WTC11 (cell line): ENCODE results near the gene CYSRT1. TPM values are rescaled to one million over a fixed set of nuclear protein-coding genes. Genes with fewer than 3 reads are reported as not detected.

Experiments used
- ATF1 ChIP-seq: sonication (generic); formaldehyde crosslinking; IDR thresholded peaks from 2 replicates; pipeline ENCODE4 v1.8.1; 2023; ENCODE audit warnings: mild to moderate bottlenecking, moderate library complexity, missing genetic modification reagents
- ELF4 ChIP-seq: sonication (generic); formaldehyde crosslinking; IDR thresholded peaks from 2 replicates; pipeline ENCODE4 v1.8.1; 2022; ENCODE audit warnings: low read depth, mild to moderate bottlenecking, moderate library complexity, missing genetic modification reagents
- FOXK1 ChIP-seq: sonication (generic); formaldehyde crosslinking; IDR thresholded peaks from 2 replicates; pipeline ENCODE4 v1.8.0; 2022; ENCODE audit warnings: mild to moderate bottlenecking, moderate library complexity, missing genetic modification reagents
- GABPB1 ChIP-seq: sonication (generic); formaldehyde crosslinking; IDR thresholded peaks from 2 replicates; pipeline ENCODE4 v1.8.1; 2023; ENCODE audit warnings: mild to moderate bottlenecking, missing genetic modification reagents
- HMGXB4 ChIP-seq: sonication (generic); formaldehyde crosslinking; IDR thresholded peaks from 2 replicates; pipeline ENCODE4 v1.8.1; 2023; ENCODE audit warnings: mild to moderate bottlenecking, moderate library complexity, missing genetic modification reagents
- IRF2 ChIP-seq: sonication (generic); formaldehyde crosslinking; IDR thresholded peaks from 2 replicates; pipeline ENCODE4 v1.8.0; 2022; ENCODE audit warnings: low read depth, missing genetic modification reagents, borderline replicate concordance
- MLX ChIP-seq: sonication (generic); formaldehyde crosslinking; IDR thresholded peaks from 2 replicates; pipeline ENCODE4 v1.8.1; 2023; ENCODE audit warnings: mild to moderate bottlenecking, missing genetic modification reagents, moderate library complexity
- NFATC4 ChIP-seq: fragments of 250-450 bp; sonication (Bioruptor Pico); IDR thresholded peaks from 2 replicates; pipeline ENCODE4 v1.9.0; 2021; ENCODE audit warnings: mild to moderate bottlenecking
- NFYB ChIP-seq: sonication (generic); formaldehyde crosslinking; conservative IDR thresholded peaks from 2 replicates; pipeline ENCODE4 v1.8.0; 2022; ENCODE audit warnings: low read depth, missing genetic modification reagents
- OVOL2 ChIP-seq: fragments of 250-450 bp; sonication (Bioruptor Pico); IDR thresholded peaks from 2 replicates; pipeline ENCODE4 v1.9.0; 2021; ENCODE audit warnings: mild to moderate bottlenecking, borderline replicate concordance
- PRRX2 ChIP-seq: fragments of 250-450 bp; sonication (Bioruptor Pico); IDR thresholded peaks from 2 replicates; pipeline ENCODE4 v1.8.0; 2021; ENCODE audit warnings: mild to moderate bottlenecking
- TP53 ChIP-seq: sonication (generic); formaldehyde crosslinking; IDR thresholded peaks from 2 replicates; pipeline ENCODE4 v1.8.1; 2023; ENCODE audit warnings: mild to moderate bottlenecking, missing genetic modification reagents
- ZBTB21 ChIP-seq: sonication (generic); formaldehyde crosslinking; IDR thresholded peaks from 2 replicates; pipeline ENCODE4 v1.8.1; 2023; ENCODE audit warnings: mild to moderate bottlenecking, missing genetic modification reagents, borderline replicate concordance
- ZMAT4 ChIP-seq: fragments of 250-450 bp; sonication (Bioruptor Pico); IDR thresholded peaks from 2 replicates; pipeline ENCODE4 v1.9.0; 2021; ENCODE audit warnings: mild to moderate bottlenecking
- ZNF138 ChIP-seq: sonication (generic); formaldehyde crosslinking; conservative IDR thresholded peaks from 2 replicates; pipeline ENCODE4 v1.8.1; 2022; ENCODE audit warnings: mild to moderate bottlenecking, moderate library complexity, missing genetic modification reagents
- ZNF219 ChIP-seq: sonication (generic); formaldehyde crosslinking; IDR thresholded peaks from 2 replicates; pipeline ENCODE4 v1.8.0; 2023; ENCODE audit warnings: missing genetic modification reagents, mild to moderate bottlenecking, borderline replicate concordance
- ZNF263 ChIP-seq: sonication (generic); formaldehyde crosslinking; IDR thresholded peaks from 2 replicates; pipeline ENCODE4 v1.8.1; 2022; ENCODE audit warnings: low read depth, mild to moderate bottlenecking, moderate library complexity, missing genetic modification reagents
- ZNF416 ChIP-seq: fragments of 250-450 bp; sonication (Bioruptor Pico); IDR thresholded peaks from 2 replicates; pipeline ENCODE4 v1.9.0; 2021; ENCODE audit warnings: mild to moderate bottlenecking, inconsistent platforms
- ZNF671 ChIP-seq: fragments of 250-450 bp; sonication (Bioruptor Pico); IDR thresholded peaks from 2 replicates; pipeline ENCODE4 v1.8.0; 2021; ENCODE audit warnings: mild to moderate bottlenecking
- total RNA-seq: library from RNA; stranded (reverse); gene quantifications from 3 replicates; pipeline ENCODE4 v1.2.3, GENCODE V29; 2021
- TF ChIP-seq, protein P1 (sequence below): sonication (generic); formaldehyde crosslinking; IDR thresholded peaks from 2 replicates; pipeline ENCODE4 v1.8.1; 2023; ENCODE audit warnings: mild to moderate bottlenecking, missing genetic modification reagents, moderate library complexity
- TF ChIP-seq, protein P2 (sequence below): sonication (generic); formaldehyde crosslinking; IDR thresholded peaks from 2 replicates; pipeline ENCODE4 v1.8.0; 2022; ENCODE audit warnings: mild to moderate bottlenecking, missing genetic modification reagents
- TF ChIP-seq, protein P3 (sequence below): sonication (generic); formaldehyde crosslinking; IDR thresholded peaks from 2 replicates; pipeline ENCODE4 v1.8.0; 2022; ENCODE audit warnings: mild to moderate bottlenecking, missing genetic modification reagents
- TF ChIP-seq, protein P4 (sequence below): sonication (generic); formaldehyde crosslinking; IDR thresholded peaks from 2 replicates; pipeline ENCODE4 v1.8.0; 2022; ENCODE audit warnings: mild to moderate bottlenecking, missing genetic modification reagents
- TF ChIP-seq, protein P5 (sequence below): fragments of 250-450 bp; sonication (Bioruptor Pico); conservative IDR thresholded peaks from 2 replicates; pipeline ENCODE4 v1.9.0; 2021; ENCODE audit warnings: mild to moderate bottlenecking
- TF ChIP-seq, protein P6 (sequence below): sonication (generic); formaldehyde crosslinking; conservative IDR thresholded peaks from 2 replicates; pipeline ENCODE4 v1.8.1; 2022; ENCODE audit warnings: mild to moderate bottlenecking, missing genetic modification reagents

Gene CYSRT1
- total RNA-seq, 1 experiment from 2014 or later = 3.5 TPM

- TF ChIP-seq, protein P1, sequence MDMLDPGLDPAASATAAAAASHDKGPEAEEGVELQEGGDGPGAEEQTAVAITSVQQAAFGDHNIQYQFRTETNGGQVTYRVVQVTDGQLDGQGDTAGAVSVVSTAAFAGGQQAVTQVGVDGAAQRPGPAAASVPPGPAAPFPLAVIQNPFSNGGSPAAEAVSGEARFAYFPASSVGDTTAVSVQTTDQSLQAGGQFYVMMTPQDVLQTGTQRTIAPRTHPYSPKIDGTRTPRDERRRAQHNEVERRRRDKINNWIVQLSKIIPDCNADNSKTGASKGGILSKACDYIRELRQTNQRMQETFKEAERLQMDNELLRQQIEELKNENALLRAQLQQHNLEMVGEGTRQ = no peak
- peak; percentile 93 for TF ChIP-seq HMGXB4 (CRISPR knock-in tag)
- no peak for TF ChIP-seq GABPB1 (CRISPR knock-in tag)
- no peak for TF ChIP-seq ZNF138 (CRISPR knock-in tag)
- no peak for TF ChIP-seq OVOL2 (CRISPR knock-in tag)
- no peak for TF ChIP-seq PRRX2 (CRISPR knock-in tag)
- no peak for TF ChIP-seq NFYB (CRISPR knock-in tag)
- peak; percentile 85; the same call in 1 of the 2 replicates for TF ChIP-seq TP53
- no peak for TF ChIP-seq ZBTB21 (CRISPR knock-in tag)
- TF ChIP-seq ZNF263 (CRISPR knock-in tag) = peak; percentile 37; the same call in 1 of the 2 replicates
- no peak for TF ChIP-seq ELF4
- no peak for TF ChIP-seq IRF2 (CRISPR knock-in tag)
- no peak for TF ChIP-seq NFATC4 (CRISPR knock-in tag)
- TF ChIP-seq, protein P2, sequence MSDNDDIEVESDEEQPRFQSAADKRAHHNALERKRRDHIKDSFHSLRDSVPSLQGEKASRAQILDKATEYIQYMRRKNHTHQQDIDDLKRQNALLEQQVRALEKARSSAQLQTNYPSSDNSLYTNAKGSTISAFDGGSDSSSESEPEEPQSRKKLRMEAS (CRISPR knock-in tag) = peak; percentile 84
- TF ChIP-seq FOXK1 = peak; percentile 34; the same call in 1 of the 2 replicates
- TF ChIP-seq, protein P3, sequence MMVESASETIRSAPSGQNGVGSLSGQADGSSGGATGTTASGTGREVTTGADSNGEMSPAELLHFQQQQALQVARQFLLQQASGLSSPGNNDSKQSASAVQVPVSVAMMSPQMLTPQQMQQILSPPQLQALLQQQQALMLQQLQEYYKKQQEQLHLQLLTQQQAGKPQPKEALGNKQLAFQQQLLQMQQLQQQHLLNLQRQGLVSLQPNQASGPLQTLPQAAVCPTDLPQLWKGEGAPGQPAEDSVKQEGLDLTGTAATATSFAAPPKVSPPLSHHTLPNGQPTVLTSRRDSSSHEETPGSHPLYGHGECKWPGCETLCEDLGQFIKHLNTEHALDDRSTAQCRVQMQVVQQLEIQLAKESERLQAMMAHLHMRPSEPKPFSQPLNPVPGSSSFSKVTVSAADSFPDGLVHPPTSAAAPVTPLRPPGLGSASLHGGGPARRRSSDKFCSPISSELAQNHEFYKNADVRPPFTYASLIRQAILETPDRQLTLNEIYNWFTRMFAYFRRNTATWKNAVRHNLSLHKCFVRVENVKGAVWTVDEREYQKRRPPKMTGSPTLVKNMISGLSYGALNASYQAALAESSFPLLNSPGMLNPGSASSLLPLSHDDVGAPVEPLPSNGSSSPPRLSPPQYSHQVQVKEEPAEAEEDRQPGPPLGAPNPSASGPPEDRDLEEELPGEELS (CRISPR knock-in tag) = peak; percentile 67; the same call in 1 of the 2 replicates
- peak; percentile 76; the same call in 1 of the 2 replicates for TF ChIP-seq ATF1 (CRISPR knock-in tag)
- TF ChIP-seq, protein P4, sequence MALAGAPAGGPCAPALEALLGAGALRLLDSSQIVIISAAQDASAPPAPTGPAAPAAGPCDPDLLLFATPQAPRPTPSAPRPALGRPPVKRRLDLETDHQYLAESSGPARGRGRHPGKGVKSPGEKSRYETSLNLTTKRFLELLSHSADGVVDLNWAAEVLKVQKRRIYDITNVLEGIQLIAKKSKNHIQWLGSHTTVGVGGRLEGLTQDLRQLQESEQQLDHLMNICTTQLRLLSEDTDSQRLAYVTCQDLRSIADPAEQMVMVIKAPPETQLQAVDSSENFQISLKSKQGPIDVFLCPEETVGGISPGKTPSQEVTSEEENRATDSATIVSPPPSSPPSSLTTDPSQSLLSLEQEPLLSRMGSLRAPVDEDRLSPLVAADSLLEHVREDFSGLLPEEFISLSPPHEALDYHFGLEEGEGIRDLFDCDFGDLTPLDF (CRISPR knock-in tag) = 0 out of 2 replicates have a peak, but pooled peaks have one; percentile 46
- TF ChIP-seq ZNF219 (CRISPR knock-in tag) = peak; percentile 75; the same call in 1 of the 2 replicates
- TF ChIP-seq ZMAT4 (CRISPR knock-in tag) = no peak
- TF ChIP-seq ZNF416 (CRISPR knock-in tag) = no peak
- TF ChIP-seq, protein P5, sequence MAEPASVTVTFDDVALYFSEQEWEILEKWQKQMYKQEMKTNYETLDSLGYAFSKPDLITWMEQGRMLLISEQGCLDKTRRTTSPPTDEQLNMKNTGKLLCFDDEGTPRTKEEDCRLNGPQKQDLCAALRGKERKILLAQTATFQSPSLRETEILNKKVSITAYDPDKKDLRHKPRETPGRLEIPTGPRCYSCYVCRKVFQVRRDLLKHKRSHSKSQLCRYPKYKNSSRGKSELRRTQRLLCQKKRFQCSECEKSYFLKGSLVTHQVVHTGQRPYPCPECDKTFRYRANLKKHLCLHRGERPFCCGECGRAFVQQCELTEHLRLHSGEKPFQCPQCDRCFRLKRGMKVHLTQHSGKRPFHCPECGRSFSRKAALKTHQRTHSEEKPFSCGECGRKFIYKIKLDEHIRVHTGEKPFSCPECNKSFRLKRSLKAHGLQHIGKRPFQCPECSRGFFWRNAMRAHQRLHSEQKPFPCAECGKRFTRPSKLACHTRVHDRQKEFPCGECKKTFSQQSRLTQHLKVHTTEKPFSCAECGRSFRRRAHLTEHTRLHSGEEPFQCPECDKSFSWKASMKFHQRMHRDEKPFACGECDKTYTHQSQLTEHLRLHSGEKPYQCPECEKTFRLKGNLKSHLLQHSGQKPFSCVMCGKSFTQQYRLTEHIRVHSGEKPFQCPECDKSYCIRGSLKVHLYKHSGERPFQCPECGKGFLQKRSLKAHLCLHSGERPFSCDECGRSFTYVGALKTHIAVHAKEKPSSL (CRISPR knock-in tag) = no peak
- TF ChIP-seq ZNF671 (CRISPR knock-in tag) = no peak
- TF ChIP-seq, protein P6, sequence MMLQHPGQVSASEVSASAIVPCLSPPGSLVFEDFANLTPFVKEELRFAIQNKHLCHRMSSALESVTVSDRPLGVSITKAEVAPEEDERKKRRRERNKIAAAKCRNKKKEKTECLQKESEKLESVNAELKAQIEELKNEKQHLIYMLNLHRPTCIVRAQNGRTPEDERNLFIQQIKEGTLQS = no peak
- no peak for TF ChIP-seq MLX (CRISPR knock-in tag)
These were observed 15.4 kb downstream of the CYSRT1 start (continued) for GRCh38 chr9:137240318-137240840.
